Measurements from ENCODE around the gene CENPX. TPM values are rescaled to one million over a fixed set of nuclear protein-coding genes. Genes with fewer than 3 reads are reported as not detected.
A peak's percentile ranks its signal among the peaks of the same experiment; 100 is the strongest.

The CENPX gene
- total RNA-seq, 1 experiment from 2014 or later = 77.9 TPM

- Mint-ChIP-seq H3K4me1 (peaks cover 21 to 37% of the 10 kb centered on the region in 2 experiments), H3K36me3 (ENCODE audit: insufficient read depth in 1 of 3, low read depth in 3 of 3) (peaks cover 0 to 24% (median 15%) of the 10 kb centered on the region in 3 experiments; a peak in 6 of 7 replicates), H3K27me3 (ENCODE audit: low read depth) (no peaks in the 10 kb centered on the region), H3K27ac (peak overlapping the region in 1 of 3 experiments; percentile 40; a peak in 1 of 7 replicates), H3K9me3 (no peaks in the 10 kb centered on the region), H3K4me3 (no peak overlapping the region; a peak in 1 of 5 replicates)
- no peak overlapping the region for H3K14ac ChIP-seq (ENCODE audit: insufficient read depth, low read length)
- no peak overlapping the region for H3K23ac ChIP-seq (ENCODE audit: insufficient read length, low read depth, low read length)
- no peak overlapping the region for H3K56ac ChIP-seq (ENCODE audit: insufficient read length, low read depth, low read length)
- no peak overlapping the region for H4K8ac ChIP-seq (replicated peaks; ENCODE audit: insufficient read length, low read depth, low read length)
- H3K27me3 ChIP-seq (ENCODE audit: insufficient read depth, low read length) = no peaks in the 10 kb centered on the region
- no peak for TF ChIP-seq CTCF (conservative IDR thresholded peaks at IDR 0.05)
- no peak overlapping the region for H2BK15ac ChIP-seq (ENCODE audit: low read depth, low read length)
- no peak overlapping the region for H2AFZ ChIP-seq (ENCODE audit: low read length)
- H2AK5ac ChIP-seq (ENCODE audit: insufficient read length, low read length) = no peak overlapping the region
- H3K79me1 ChIP-seq (ENCODE audit: insufficient read depth, low read depth, low read length, poor library complexity, severe bottlenecking) = no peaks in the 10 kb centered on the region
- no peaks in the 10 kb centered on the region; the same call in 1 of the 2 replicates for H3K4me1 ChIP-seq (ENCODE audit: insufficient read depth, low read length)
- no peak overlapping the region for H2BK12ac ChIP-seq (ENCODE audit: insufficient read length, low read depth, low read length)
- no peak overlapping the region for H3K27ac ChIP-seq (ENCODE audit: insufficient read length, low read depth, low read length)
- no peak overlapping the region for H3K4me2 ChIP-seq (ENCODE audit: insufficient read depth, insufficient read length, low read length)
- no CpG with 5 or more reads among the region's 31 CpGs for WGBS (ENCODE audit: extremely low coverage, insufficient read length, low lambda C conversion rate)
- no peak overlapping the region for H3T11ph ChIP-seq (ENCODE audit: low read length)
- no peaks in the 10 kb centered on the region; the same call in 1 of the 2 replicates for H3K79me2 ChIP-seq (ENCODE audit: insufficient read depth, low read length)
- no peaks in the 10 kb centered on the region for H4K20me1 ChIP-seq (ENCODE audit: control insufficient read depth, insufficient read depth, insufficient read length)
- peak; percentile 76 for DNase-seq
- H4K5ac ChIP-seq (ENCODE audit: insufficient read length, low read depth, low read length) = no peak overlapping the region
- H2BK20ac ChIP-seq (ENCODE audit: low read depth, low read length, poor library complexity, severe bottlenecking) = no peak overlapping the region
- H3K18ac ChIP-seq (ENCODE audit: insufficient read length, low read depth, low read length) = no peak overlapping the region
- H3K9ac ChIP-seq (ENCODE audit: extremely low read depth, insufficient read length, low read length) = no peak overlapping the region
- no peak overlapping the region for H4K91ac ChIP-seq (ENCODE audit: insufficient read length, low read depth, low read length)
- no peaks in the 10 kb centered on the region for H3K9me3 ChIP-seq (ENCODE audit: control insufficient read depth, low read depth, low read length)
- no peak overlapping the region for H2BK120ac ChIP-seq (ENCODE audit: low read depth, low read length, poor library complexity, severe bottlenecking)
- H3K4ac ChIP-seq (ENCODE audit: low read depth, low read length) = no peak overlapping the region
- H2BK5ac ChIP-seq (ENCODE audit: insufficient read length, low read length) = no peak overlapping the region
- H3K23me2 ChIP-seq (ENCODE audit: insufficient read length, low read depth, low read length, poor library complexity, severe bottlenecking) = no peaks in the 10 kb centered on the region
Observed at GRCh38 chr17:81991684-81992305, 30.9 kb downstream of the CENPX start.

Measured in H9 (cell line).